ENCODE results near the gene UGDH. TPM values are rescaled to one million over a fixed set of nuclear protein-coding genes. Genes with fewer than 3 reads are reported as not detected.
"Not testable (repeated sequence)": the region's sequence is repeated elsewhere in the genome, so short reads cannot be mapped to it uniquely, and the experiment has no call there.

Gene UGDH
- total RNA-seq, 1 donor, result 277 TPM

GRCh38 chr4:39541987-39542610 is 14.9 kb upstream of the UGDH start:
- Histone ChIP-seq H3K9me3 (ENCODE audit: low read depth, low read length) (no peaks in the 10 kb centered on the region), H3K36me3 (ENCODE audit: insufficient read depth, low read length) (no peaks in the 10 kb centered on the region), H3K27ac (ENCODE audit: low read depth, low read length) (no peak overlapping the region), H3K4me2 (ENCODE audit: insufficient read depth, low read length) (no peak overlapping the region), H4K20me1 (ENCODE audit: insufficient read depth, low read length) (no peaks in the 10 kb centered on the region), H2AFZ (ENCODE audit: low read length) (no peak overlapping the region), H3K4me1 (ENCODE audit: insufficient read depth, low read length) (peaks cover 24% of the 10 kb centered on the region), H3K4me3 (ENCODE audit: insufficient read depth, low read length) (no peak overlapping the region), H3K27me3 (ENCODE audit: insufficient read depth, low read length) (no peaks in the 10 kb centered on the region), H3K79me2 (ENCODE audit: insufficient read depth, low read length) (no peaks in the 10 kb centered on the region)
- DNase-seq (ENCODE audit: insufficient read length, low spot score, missing footprints), result no peak
- TF ChIP-seq, protein P1, sequence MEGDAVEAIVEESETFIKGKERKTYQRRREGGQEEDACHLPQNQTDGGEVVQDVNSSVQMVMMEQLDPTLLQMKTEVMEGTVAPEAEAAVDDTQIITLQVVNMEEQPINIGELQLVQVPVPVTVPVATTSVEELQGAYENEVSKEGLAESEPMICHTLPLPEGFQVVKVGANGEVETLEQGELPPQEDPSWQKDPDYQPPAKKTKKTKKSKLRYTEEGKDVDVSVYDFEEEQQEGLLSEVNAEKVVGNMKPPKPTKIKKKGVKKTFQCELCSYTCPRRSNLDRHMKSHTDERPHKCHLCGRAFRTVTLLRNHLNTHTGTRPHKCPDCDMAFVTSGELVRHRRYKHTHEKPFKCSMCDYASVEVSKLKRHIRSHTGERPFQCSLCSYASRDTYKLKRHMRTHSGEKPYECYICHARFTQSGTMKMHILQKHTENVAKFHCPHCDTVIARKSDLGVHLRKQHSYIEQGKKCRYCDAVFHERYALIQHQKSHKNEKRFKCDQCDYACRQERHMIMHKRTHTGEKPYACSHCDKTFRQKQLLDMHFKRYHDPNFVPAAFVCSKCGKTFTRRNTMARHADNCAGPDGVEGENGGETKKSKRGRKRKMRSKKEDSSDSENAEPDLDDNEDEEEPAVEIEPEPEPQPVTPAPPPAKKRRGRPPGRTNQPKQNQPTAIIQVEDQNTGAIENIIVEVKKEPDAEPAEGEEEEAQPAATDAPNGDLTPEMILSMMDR (IDR thresholded peaks at IDR 0.05; ENCODE audit: extremely low read depth, low read depth, low read length), result no peak

- Histone ChIP-seq H3K4me2 (ENCODE audit: insufficient read depth, low read length) (peak overlapping the region; percentile 6), H3K4me3 (ENCODE audit: insufficient read depth, low read length) (no peak overlapping the region), H3K36me3 (ENCODE audit: insufficient read depth, low read length) (no peaks in the 10 kb centered on the region), H3K4me1 (ENCODE audit: insufficient read depth, low read length) (peaks cover 24% of the 10 kb centered on the region), H3K79me2 (ENCODE audit: insufficient read depth, low read length) (no peaks in the 10 kb centered on the region), H3K27ac (ENCODE audit: low read depth, low read length) (peak overlapping the region; percentile 79), H4K20me1 (ENCODE audit: insufficient read depth, low read length) (no peaks in the 10 kb centered on the region), H2AFZ (ENCODE audit: low read length) (no peak overlapping the region), H3K9me3 (ENCODE audit: low read depth, low read length) (no peaks in the 10 kb centered on the region), H3K27me3 (ENCODE audit: insufficient read depth, low read length) (no peaks in the 10 kb centered on the region)
- peak; percentile 45 for DNase-seq (ENCODE audit: insufficient read length, low spot score, missing footprints)
- TF ChIP-seq, protein P1 (IDR thresholded peaks at IDR 0.05; ENCODE audit: extremely low read depth, low read depth, low read length), result no peak
Measured at GRCh38 chr4:39539089-39539611, 11.9 kb upstream of the UGDH start.

DNA sequence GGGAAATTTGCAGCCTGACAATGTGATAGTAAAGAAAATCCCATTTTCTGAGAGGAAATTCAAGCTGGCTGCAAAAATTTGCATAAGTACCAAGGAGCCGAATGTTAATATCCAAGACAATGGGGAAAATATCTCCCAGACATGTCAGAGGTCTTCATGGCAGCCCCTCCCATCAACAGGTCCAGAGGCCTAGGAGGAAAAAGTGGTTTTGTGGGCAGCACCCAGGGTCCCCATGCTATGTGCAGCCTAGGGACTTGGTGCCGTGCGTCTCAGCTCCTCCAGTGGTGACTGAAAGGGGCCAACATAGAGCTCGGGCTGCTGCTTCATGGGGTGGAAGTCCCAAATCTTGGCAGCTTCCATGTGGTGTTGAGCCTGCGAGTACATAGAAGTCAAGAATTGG is 6.3 kb upstream of the UGDH start:
- Histone ChIP-seq H3K36me3 (ENCODE audit: insufficient read depth, low read length) (peaks cover 6% of the 10 kb centered on the region), H3K27me3 (ENCODE audit: insufficient read depth, low read length) (no peaks in the 10 kb centered on the region), H3K27ac (ENCODE audit: low read depth, low read length) (no peak overlapping the region), H3K4me2 (ENCODE audit: insufficient read depth, low read length) (no peak overlapping the region), H3K79me2 (ENCODE audit: insufficient read depth, low read length) (peaks cover 8% of the 10 kb centered on the region), H3K4me1 (ENCODE audit: insufficient read depth, low read length) (peaks cover 3% of the 10 kb centered on the region), H4K20me1 (ENCODE audit: insufficient read depth, low read length) (no peaks in the 10 kb centered on the region), H2AFZ (ENCODE audit: low read length) (no peak overlapping the region), H3K4me3 (ENCODE audit: insufficient read depth, low read length) (no peak overlapping the region), H3K9me3 (ENCODE audit: low read depth, low read length) (no peaks in the 10 kb centered on the region)
- no peak for DNase-seq (ENCODE audit: insufficient read length, low spot score, missing footprints)
- TF ChIP-seq, protein P1 (IDR thresholded peaks at IDR 0.05; ENCODE audit: extremely low read depth, low read depth, low read length), result no peak

- H3K36me3 ChIP-seq (ENCODE audit: insufficient read depth, low read length); H3K27ac ChIP-seq (ENCODE audit: low read depth, low read length); DNase-seq (ENCODE audit: insufficient read length, low spot score, missing footprints); H3K4me3 ChIP-seq (ENCODE audit: insufficient read depth, low read length); H3K4me2 ChIP-seq (ENCODE audit: insufficient read depth, low read length); H3K79me2 ChIP-seq (ENCODE audit: insufficient read depth, low read length); H4K20me1 ChIP-seq (ENCODE audit: insufficient read depth, low read length); H3K27me3 ChIP-seq (ENCODE audit: insufficient read depth, low read length); H3K9me3 ChIP-seq (ENCODE audit: low read depth, low read length); H2AFZ ChIP-seq (ENCODE audit: low read length); H3K4me1 ChIP-seq (ENCODE audit: insufficient read depth, low read length): not testable (repeated sequence)
Measured at GRCh38 chr4:39532237-39532636, 5.0 kb upstream of the UGDH start.
